ENCODE measurements around the gene LCK. TPM values are rescaled to one million over a fixed set of nuclear protein-coding genes. Genes with fewer than 3 reads are reported as not detected.

The LCK gene
- polyA plus RNA-seq = 80.5 TPM

- peak within 1 kb of the TSS; percentile 74 to 95 (median 79) for H3K4me3 Mint-ChIP-seq
- H3K36me3 Mint-ChIP-seq = no peaks in the 10 kb centered on the region
- H3K9me3 Mint-ChIP-seq = no peaks in the 10 kb centered on the region
- H3K27ac Mint-ChIP-seq = peak within 1 kb of the TSS; percentile 96 to 99 (median 99)
- peaks cover 62 to 76% (median 70%) of the 10 kb centered on the region in 3 donors for H3K4me1 Mint-ChIP-seq
- peaks cover 2% of the 10 kb centered on the region for H3K27me3 Mint-ChIP-seq
These were observed at the start of gene LCK for GRCh38 chr1:32250893-32251716. LCK (plus strand) TSS chr1:32251265; CDS start chr1:32274330, 23,065 bp downstream.

GRCh38 chr1:32204943-32205361 lies 46.1 kb upstream of the LCK start:
- Mint-ChIP-seq H3K4me1 (peaks cover 36 to 48% (median 38%) of the 10 kb centered on the region in 3 donors), H3K27me3 (peaks cover 3% of the 10 kb centered on the region), H3K4me3 (peak overlapping the region; percentile 47 to 95 (median 86)), H3K9me3 (no peaks in the 10 kb centered on the region), H3K36me3 (peaks cover 3% of the 10 kb centered on the region), H3K27ac (peak overlapping the region; percentile 85 to 88 (median 88))

DNA sequence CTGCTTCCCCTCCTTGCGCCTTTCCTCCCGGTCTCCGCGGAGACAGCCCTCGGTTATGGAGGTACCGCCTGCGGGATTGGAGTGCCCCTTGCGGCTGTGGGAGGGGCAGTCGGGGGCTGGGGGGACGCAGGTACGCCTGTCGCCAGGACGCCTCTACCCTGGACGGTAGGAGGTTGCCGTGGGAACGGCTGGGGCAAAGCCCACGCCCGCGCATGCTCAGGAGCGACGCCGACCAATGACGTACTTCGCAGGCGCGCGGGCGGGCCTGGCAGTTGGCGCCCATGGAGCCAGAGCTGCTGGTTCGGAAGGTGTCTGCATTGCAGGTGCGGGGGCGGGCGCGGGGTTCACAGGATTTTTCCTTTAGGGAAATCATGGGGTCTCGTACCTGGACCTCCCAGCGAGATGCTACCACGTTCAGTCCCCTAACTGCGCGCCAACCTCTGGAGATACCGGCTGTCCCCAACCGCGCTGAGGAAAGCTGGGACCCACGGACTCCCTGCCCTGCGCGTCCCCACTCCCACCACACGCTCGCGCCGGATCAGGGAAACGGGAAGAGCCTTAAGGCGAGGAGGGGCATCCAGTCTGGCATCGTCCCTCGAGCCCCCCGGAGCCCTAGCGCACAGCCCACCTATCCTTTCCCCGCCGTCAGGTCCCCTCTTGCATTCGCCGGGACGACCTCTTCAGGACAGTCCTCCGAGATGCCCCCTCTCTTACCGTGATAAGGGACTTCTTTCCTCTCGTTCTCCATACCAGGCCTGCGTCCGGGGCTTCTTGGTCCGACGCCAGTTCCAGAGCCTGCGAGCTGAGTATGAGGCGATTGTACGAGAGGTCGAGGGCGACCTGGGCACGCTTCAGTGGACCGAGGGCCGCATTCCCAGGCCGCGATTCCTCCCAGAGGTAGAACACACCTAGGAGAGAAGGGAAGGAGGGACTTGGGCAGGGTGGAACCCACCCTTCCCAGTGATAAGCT lies 45.4 kb upstream of the LCK start, which contains the start of gene IQCC:
IQCC (plus strand) TSS at position 271 of the 970 bp plus-strand sequence; CDS start at position 282, 11 bp downstream.
- H3K4me1 Mint-ChIP-seq = peaks cover 31 to 44% (median 34%) of the 10 kb centered on the region in 3 donors
- peaks cover 3% of the 10 kb centered on the region for H3K27me3 Mint-ChIP-seq
- H3K9me3 Mint-ChIP-seq = no peaks in the 10 kb centered on the region

DNA sequence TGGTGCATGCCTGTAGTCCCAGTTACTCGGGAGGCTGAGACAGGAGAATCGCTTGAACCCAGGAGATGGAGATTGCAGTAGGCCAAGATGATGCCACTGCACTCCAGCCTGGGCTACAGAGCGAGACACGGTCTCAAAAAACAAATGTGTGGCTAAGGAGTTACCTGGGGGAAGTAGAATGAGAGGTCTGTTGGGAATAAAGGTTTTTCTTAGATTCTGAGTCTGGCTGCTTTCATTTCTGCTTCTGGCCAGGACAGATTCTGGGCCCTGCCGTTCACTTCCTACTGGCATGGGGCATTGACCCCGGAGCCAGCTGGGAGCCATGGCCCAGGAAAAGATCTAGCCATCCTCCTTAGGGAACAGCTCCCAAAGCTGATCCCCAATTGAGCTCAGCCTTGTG lies 42.6 kb upstream of the LCK start:
- peak overlapping the region; percentile 63 to 82 (median 69) for H3K27ac Mint-ChIP-seq
- peaks cover 3% of the 10 kb centered on the region for H3K36me3 Mint-ChIP-seq
- peaks cover 20 to 33% (median 20%) of the 10 kb centered on the region in 3 donors for H3K4me1 Mint-ChIP-seq
- H3K4me3 Mint-ChIP-seq = peak overlapping the region in 3 of 4 donors; percentile 43 to 78 (median 46)
- peaks cover 3% of the 10 kb centered on the region for H3K27me3 Mint-ChIP-seq
- H3K9me3 Mint-ChIP-seq = no peaks in the 10 kb centered on the region

More for the DNA sequence above, 45.4 kb upstream of the LCK start, which contains the start of gene IQCC:
- peak within 1 kb of the TSS; percentile 85 to 88 (median 88) for H3K27ac Mint-ChIP-seq
- H3K36me3 Mint-ChIP-seq = peaks cover 3% of the 10 kb centered on the region
- peak within 1 kb of the TSS; percentile 85 to 95 (median 91) for H3K4me3 Mint-ChIP-seq

GRCh38 chr1:32208891-32209328 lies 42.2 kb upstream of the LCK start, which contains the start of gene DCDC2B:
DCDC2B (plus strand) TSS chr1:32209089; CDS start chr1:32209094, 5 bp downstream.
- H3K4me1 Mint-ChIP-seq = peaks cover 20 to 32% (median 20%) of the 10 kb centered on the region in 3 donors
- peaks cover 2% of the 10 kb centered on the region for H3K36me3 Mint-ChIP-seq
- H3K27ac Mint-ChIP-seq = peak within 1 kb of the TSS; percentile 63 to 82 (median 69)
- no peaks in the 10 kb centered on the region for H3K9me3 Mint-ChIP-seq
- peak within 1 kb of the TSS in 3 of 4 donors; percentile 43 to 78 (median 46) for H3K4me3 Mint-ChIP-seq
- peaks cover 3% of the 10 kb centered on the region for H3K27me3 Mint-ChIP-seq

DNA sequence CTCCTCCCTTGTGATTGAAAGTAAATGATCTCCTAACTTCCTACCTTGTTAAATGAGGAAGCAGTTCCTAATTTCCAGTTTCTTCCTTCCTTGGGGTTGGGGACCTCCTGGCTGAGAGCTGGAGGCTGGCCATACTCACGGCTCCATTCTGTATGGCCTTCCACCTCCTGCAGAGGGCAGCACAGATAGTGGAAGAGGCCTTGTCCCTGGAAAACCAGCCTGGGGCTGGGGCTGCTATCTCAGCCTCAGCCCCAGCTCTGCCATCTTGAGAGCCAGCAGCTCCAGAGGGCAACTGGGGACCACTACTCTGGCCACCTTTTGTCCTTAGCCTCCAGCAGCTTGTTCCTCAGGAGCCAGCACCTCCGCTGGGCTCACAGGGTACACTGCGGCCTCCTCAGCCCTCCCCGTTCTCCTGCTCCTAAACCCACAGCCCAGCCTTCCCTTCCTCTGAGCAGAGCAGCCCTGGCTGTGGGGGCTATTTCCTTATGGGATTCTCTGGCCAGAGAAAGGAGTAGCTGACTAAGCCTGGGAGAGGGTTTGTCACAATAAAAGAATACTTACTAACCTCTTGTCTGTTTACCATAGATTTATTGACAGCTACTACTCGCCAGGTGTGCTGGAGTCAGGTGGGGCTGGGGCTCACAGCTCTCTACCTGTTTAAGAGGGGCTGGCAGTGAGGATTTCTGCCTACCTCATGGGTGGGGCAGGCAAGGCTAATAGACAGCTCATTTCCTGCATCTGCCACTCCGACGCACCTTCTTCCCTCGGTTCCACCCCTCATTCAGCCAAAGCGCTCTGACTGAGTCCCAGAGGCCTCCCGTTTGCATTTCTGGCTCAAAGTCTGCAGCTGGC lies 35.2 kb upstream of the LCK start:
- Mint-ChIP-seq H3K4me3 (peak overlapping the region in 1 of 4 donors; percentile 49), H3K9me3 (no peaks in the 10 kb centered on the region), H3K27ac (peak overlapping the region in 1 of 3 donors; percentile 73), H3K4me1 (peaks cover 5 to 12% (median 8%) of the 10 kb centered on the region in 3 donors), H3K27me3 (no peaks in the 10 kb centered on the region), H3K36me3 (no peaks in the 10 kb centered on the region)

GRCh38 chr1:32216566-32216965 lies 34.5 kb upstream of the LCK start:
- Mint-ChIP-seq H3K4me1 (peaks cover 5 to 18% (median 11%) of the 10 kb centered on the region in 3 donors), H3K36me3 (no peaks in the 10 kb centered on the region), H3K27ac (no peak overlapping the region), H3K4me3 (peak overlapping the region in 2 of 4 donors; percentile 17 to 40), H3K9me3 (no peaks in the 10 kb centered on the region), H3K27me3 (no peaks in the 10 kb centered on the region)

DNA sequence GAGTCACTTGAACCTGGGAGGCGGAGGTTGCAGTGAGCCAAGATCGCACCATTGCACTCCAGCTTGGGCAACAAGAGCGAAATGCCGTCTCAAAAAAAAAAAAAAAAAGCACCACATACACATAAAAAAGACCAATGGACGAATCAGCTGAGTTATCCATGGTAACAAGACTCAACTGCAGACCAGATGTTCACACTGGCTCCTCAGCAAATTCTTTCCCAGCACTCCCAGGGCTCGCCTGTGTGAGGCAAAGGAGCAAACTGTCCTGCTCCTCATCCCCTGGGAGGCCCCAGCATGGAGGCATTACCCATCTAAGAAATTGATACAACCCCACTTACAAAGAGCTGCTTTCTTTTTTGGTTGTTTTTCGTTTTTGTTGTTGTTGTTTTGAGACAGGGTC lies 32.0 kb upstream of the LCK start:
- Mint-ChIP-seq H3K27me3 (no peaks in the 10 kb centered on the region), H3K9me3 (no peaks in the 10 kb centered on the region), H3K4me1 (peaks cover 8 to 26% (median 18%) of the 10 kb centered on the region in 3 donors), H3K27ac (peak overlapping the region; percentile 25 to 82 (median 56)), H3K4me3 (peak overlapping the region in 1 of 4 donors; percentile 76), H3K36me3 (no peaks in the 10 kb centered on the region)

DNA sequence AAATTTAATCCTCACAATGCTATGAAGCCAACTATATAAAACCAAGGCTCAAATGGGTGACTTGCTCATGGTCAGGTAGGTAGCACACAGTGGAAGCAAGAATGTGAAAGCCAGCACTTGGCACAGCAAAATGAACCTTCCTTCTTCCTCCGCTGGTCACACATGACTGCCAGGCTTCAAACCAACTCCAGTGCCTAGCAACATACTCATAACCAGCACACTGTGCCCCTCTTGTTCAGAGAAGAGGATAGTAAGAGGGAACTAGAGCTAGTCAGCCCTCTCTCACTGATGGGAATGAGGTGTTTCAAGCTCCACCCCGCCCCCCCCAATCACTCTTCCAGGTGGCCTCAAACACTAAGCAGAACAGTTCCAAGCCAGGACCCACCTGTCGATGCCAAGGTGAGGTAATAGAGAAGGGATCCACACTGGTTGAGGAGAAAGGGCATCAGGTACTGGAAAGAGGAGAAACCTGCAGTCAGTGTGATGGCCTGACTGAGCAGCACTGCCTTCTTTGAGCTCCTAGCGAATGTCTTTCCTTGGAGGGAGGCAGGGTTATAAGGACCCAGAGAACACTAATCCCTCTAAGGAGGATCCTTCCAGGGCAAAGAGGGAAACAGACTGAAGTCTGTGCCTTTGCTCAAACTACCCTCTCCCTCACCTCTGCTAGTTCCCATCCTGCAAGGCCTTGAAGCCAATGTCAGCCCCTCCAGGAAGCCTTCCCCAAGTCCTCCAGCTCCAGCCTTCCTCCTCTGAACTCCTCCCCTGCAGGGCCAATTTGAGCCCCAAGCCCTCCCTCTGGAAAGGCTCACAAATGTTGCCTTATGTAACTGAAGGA lies 30.1 kb upstream of the LCK start:
- peak overlapping the region; percentile 94 to 96 (median 95) for H3K27ac Mint-ChIP-seq
- H3K4me1 Mint-ChIP-seq = peaks cover 12 to 25% (median 22%) of the 10 kb centered on the region in 3 donors
- H3K36me3 Mint-ChIP-seq = peaks cover 2% of the 10 kb centered on the region
- H3K4me3 Mint-ChIP-seq = peak overlapping the region; percentile 93 to 100 (median 98)
- H3K9me3 Mint-ChIP-seq = no peaks in the 10 kb centered on the region
- H3K27me3 Mint-ChIP-seq = no peaks in the 10 kb centered on the region

DNA sequence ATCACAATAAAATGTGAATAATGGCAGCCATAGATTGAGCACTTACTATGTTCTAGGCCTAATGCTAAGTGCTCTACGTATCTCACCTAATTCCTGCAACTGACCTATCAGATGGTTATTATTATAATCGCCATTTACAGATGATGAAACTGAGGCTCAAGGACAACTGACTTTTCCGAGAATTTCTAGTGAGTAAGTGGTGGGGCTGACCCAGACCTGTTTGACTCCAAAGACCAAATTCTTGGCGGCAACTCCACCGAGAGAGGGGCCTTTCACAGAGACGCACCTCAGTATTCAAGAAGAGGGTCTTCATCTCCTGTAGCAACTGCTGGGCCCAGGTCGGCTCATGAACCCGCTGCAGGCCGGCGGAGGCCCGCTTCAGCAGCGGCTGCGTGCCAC lies 29.5 kb upstream of the LCK start:
- Mint-ChIP-seq H3K4me3 (peak overlapping the region; percentile 93 to 100 (median 98)), H3K27ac (peak overlapping the region; percentile 94 to 99 (median 95)), H3K4me1 (peaks cover 12 to 25% (median 22%) of the 10 kb centered on the region in 3 donors), H3K27me3 (no peaks in the 10 kb centered on the region), H3K36me3 (peaks cover 2% of the 10 kb centered on the region), H3K9me3 (no peaks in the 10 kb centered on the region)

DNA sequence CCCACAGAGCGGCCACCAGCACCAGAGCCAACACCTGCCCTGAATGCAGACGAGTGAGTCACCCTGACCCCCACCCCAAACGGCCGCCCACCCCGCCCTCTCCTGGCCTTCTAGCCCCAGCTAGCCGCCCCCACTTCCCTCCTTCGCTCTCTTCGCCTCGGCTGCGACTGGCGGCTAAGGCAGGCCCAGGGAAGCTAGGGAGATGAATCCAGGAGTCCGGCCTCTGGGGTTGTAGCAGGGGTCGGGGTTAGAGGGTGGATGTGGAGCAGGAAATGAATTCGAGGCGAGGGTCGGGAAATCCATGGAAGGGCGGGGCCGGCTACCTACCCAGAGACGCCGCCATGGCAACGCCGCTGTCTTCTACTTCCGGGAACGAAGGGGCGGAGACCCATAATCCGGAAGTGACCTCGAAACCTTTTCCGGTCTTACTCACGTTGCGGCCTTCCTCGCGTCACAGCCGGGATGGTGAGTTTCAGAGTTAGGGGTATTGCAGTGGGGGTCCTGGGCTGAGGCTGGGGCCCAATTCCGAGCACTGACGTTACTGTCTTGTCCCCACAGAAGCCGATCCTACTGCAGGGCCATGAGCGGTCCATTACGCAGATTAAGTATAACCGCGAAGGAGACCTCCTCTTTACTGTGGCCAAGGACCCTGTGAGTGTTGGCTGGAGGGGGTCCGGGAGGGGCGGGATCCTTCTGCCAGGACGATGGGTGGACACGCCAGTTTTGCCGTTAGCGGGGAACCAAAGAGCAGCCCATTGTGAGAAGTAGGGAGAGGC lies 28.9 kb upstream of the LCK start, which contains the start of the genes EIF3I and TMEM234:
EIF3I (plus strand) TSS at position 428 of the 776 bp plus-strand sequence; CDS start at position 463, 35 bp downstream.
TMEM234 (minus strand) TSS at position 374 of the 776 bp plus-strand sequence; CDS start at position 343, 31 bp downstream.
- Mint-ChIP-seq H3K4me1 (peaks cover 12 to 25% (median 22%) of the 10 kb centered on the region in 3 donors), H3K36me3 (peaks cover 2% of the 10 kb centered on the region), H3K27ac (peak within 1 kb of the TSS; percentile 94 to 99 (median 95))

DNA sequence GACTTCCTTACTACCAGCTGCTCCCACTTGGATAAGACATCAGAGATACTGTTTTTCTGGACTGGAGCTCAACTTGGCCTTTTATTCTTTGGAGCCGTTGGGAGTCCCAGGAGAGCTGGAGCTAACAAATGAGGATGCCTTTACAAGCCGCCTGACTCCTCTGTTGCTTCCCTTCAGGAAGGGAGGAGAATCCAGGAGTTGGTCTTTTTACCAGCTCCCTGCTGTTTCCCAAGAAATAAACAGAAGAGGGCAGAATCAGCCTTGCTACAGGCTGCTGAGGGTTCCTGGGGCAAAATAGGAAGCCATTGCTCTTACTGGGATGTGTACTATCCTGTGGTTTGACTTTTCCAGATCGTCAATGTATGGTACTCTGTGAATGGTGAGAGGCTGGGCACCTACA lies 27.4 kb upstream of the LCK start:
- H3K27ac Mint-ChIP-seq = peak overlapping the region; percentile 23 to 99 (median 75)
- H3K4me1 Mint-ChIP-seq = peaks cover 12 to 27% (median 25%) of the 10 kb centered on the region in 3 donors
- peaks cover 2% of the 10 kb centered on the region for H3K36me3 Mint-ChIP-seq
- H3K9me3 Mint-ChIP-seq = no peaks in the 10 kb centered on the region
- H3K27me3 Mint-ChIP-seq = no peaks in the 10 kb centered on the region
- peak overlapping the region; percentile 38 to 98 (median 86) for H3K4me3 Mint-ChIP-seq

More for the DNA sequence above, 28.9 kb upstream of the LCK start, which contains the start of the genes EIF3I and TMEM234:
- Mint-ChIP-seq H3K4me3 (peak within 1 kb of the TSS; percentile 93 to 100 (median 98)), H3K27me3 (no peaks in the 10 kb centered on the region), H3K9me3 (no peaks in the 10 kb centered on the region)
